Astrocyte (in vitro differentiated cells and primary cell): ENCODE results near the gene RAET1L. TPM values are rescaled to one million over a fixed set of nuclear protein-coding genes. Genes with fewer than 3 reads are reported as not detected.

ENCODE experiments used
- DNase-seq: peaks from one replicate; pipeline ENCODE4 v3.0.0-alpha.2; 2010; ENCODE audit warnings: low read depth
- FAIRE-seq: peaks from 2 replicates; lab custom pipeline; 2011; peaks lifted over from hg19 to GRCh38; lab: Jason Lieb, UNC
- H2AFZ ChIP-seq: 2 replicates; pipeline ENCODE4 v1.6.0; 2012; ENCODE audit warnings: low read depth, low read length, inconsistent platforms
- H3K27ac ChIP-seq: 2 replicates; pipeline ENCODE4 v1.5.1; 2011; ENCODE audit warnings: low read depth, low read length, inconsistent platforms
- H3K27me3 ChIP-seq: 2 replicates; pipeline ENCODE4 v1.6.0; 2011; ENCODE audit warnings: low read length, inconsistent platforms; ENCODE audit not compliant: insufficient read depth
- H3K36me3 ChIP-seq: 2 replicates; pipeline ENCODE4 v1.5.1; 2011; ENCODE audit warnings: low read length, inconsistent platforms; ENCODE audit not compliant: insufficient read depth
- H3K4me1 ChIP-seq: 2 replicates; pipeline ENCODE4 v1.5.1; 2011; ENCODE audit warnings: low read length, inconsistent platforms; ENCODE audit not compliant: insufficient read depth
- H3K4me2 ChIP-seq: 2 replicates; pipeline ENCODE4 v1.6.0; 2012; ENCODE audit warnings: low read length, inconsistent platforms
- H3K4me3 ChIP-seq: 2 replicates; pipeline ENCODE4 v1.5.1; 2011; ENCODE audit warnings: low read depth, mild to moderate bottlenecking, low read length, inconsistent platforms; ENCODE audit not compliant: insufficient read depth
- H3K79me2 ChIP-seq: 2 replicates; pipeline ENCODE4 v1.6.0; 2012; ENCODE audit warnings: mild to moderate bottlenecking, low read length, inconsistent platforms; ENCODE audit not compliant: insufficient read depth
- H3K9ac ChIP-seq: 2 replicates; pipeline ENCODE4 v1.6.0; 2012; ENCODE audit warnings: mild to moderate bottlenecking, low read length, inconsistent platforms
- H3K9me3 ChIP-seq: 2 replicates; pipeline ENCODE4 v1.5.1; 2012; ENCODE audit warnings: low read depth, mild to moderate bottlenecking, low read length, inconsistent platforms; ENCODE audit not compliant: insufficient read depth
- H4K20me1 ChIP-seq: 2 replicates; pipeline ENCODE4 v1.6.0; 2012; ENCODE audit warnings: low read length, inconsistent platforms; ENCODE audit not compliant: insufficient read depth
- H3K27ac Mint-ChIP-seq: one replicate; pipeline ENCODE4 v1.8.0; 2021; ENCODE audit warnings: mild to moderate bottlenecking, mixed read lengths; ENCODE audit not compliant: unreplicated experiment
- H3K27me3 Mint-ChIP-seq: one replicate; pipeline ENCODE4 v1.8.0; 2021; ENCODE audit warnings: low read depth, mixed read lengths; ENCODE audit not compliant: unreplicated experiment
- H3K36me3 Mint-ChIP-seq: one replicate; pipeline ENCODE4 v1.8.0; 2021; ENCODE audit warnings: low read depth, mixed read lengths; ENCODE audit not compliant: unreplicated experiment
- H3K4me1 Mint-ChIP-seq: one replicate; pipeline ENCODE4 v1.8.0; 2021; ENCODE audit warnings: low read depth, mixed read lengths; ENCODE audit not compliant: unreplicated experiment
- H3K4me3 Mint-ChIP-seq: one replicate; pipeline ENCODE4 v1.8.0; 2021; ENCODE audit warnings: mild to moderate bottlenecking, moderate library complexity, mixed read lengths; ENCODE audit not compliant: unreplicated experiment
- H3K9me3 Mint-ChIP-seq: one replicate; pipeline ENCODE4 v1.8.0; 2021; ENCODE audit warnings: mild to moderate bottlenecking, mixed read lengths; ENCODE audit not compliant: unreplicated experiment
- EZH2 ChIP-seq: IDR thresholded peaks from 2 replicates; pipeline ENCODE4 v1.6.1; 2012; ENCODE audit warnings: mild to moderate bottlenecking, low read length, inconsistent platforms; ENCODE audit not compliant: insufficient read depth
- total RNA-seq: library from RNA; stranded (reverse); gene quantifications from 2 replicates; pipeline ENCODE4 v1.2.1, GENCODE V29; 2021
- TF ChIP-seq, protein P1 (sequence below): IDR thresholded peaks from 2 replicates; pipeline ENCODE4 v1.5.1; 2011; ENCODE audit warnings: low read depth, mild to moderate bottlenecking, inconsistent platforms, low read length, moderate library complexity; ENCODE audit not compliant: insufficient read depth

RAET1L gene
- total RNA-seq, 1 donor from 2014 or later, result not detected

DNA sequence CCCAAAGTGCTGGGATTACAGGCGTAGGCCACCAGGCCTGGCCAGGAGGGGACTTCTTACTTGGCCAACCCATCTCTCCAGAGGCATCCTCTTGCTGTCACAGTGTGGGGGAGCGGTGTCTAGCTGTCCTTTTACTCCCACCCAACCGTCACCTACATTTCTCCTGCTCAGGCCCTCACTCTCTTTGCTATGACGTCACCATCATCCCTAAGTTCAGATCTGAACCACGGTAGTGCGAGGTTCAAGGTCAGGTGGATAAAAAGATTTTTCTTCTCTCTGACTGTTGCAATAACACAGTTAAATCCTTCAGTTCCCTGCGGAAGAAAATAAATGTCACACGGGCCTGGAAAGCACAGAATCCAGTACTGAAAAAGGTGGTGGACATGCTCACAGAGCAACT lies 7.3 kb upstream of the RAET1L start:
- no peak overlapping the region for H3K4me3 Mint-ChIP-seq
- Histone ChIP-seq H2AFZ (no peak overlapping the region), H4K20me1 (no peaks in the 10 kb centered on the region), H3K9ac (no peak overlapping the region), H3K36me3 (no peaks in the 10 kb centered on the region), H3K9me3 (no peaks in the 10 kb centered on the region), H3K4me2 (no peak overlapping the region), H3K27me3 (peaks cover 44% of the 10 kb centered on the region), H3K27ac (no peak overlapping the region), H3K4me1 (peaks cover 2% of the 10 kb centered on the region), H3K4me3 (no peak overlapping the region), H3K79me2 (no peaks in the 10 kb centered on the region)
- H3K36me3 Mint-ChIP-seq, result no peaks in the 10 kb centered on the region
- no peak overlapping the region for H3K27ac Mint-ChIP-seq
- peaks cover 87% of the 10 kb centered on the region for H3K27me3 Mint-ChIP-seq
- no peak for DNase-seq
- FAIRE-seq, result no peak
- H3K9me3 Mint-ChIP-seq, result peaks cover 9% of the 10 kb centered on the region
- TF ChIP-seq EZH2, result no peak
- TF ChIP-seq, protein P1, sequence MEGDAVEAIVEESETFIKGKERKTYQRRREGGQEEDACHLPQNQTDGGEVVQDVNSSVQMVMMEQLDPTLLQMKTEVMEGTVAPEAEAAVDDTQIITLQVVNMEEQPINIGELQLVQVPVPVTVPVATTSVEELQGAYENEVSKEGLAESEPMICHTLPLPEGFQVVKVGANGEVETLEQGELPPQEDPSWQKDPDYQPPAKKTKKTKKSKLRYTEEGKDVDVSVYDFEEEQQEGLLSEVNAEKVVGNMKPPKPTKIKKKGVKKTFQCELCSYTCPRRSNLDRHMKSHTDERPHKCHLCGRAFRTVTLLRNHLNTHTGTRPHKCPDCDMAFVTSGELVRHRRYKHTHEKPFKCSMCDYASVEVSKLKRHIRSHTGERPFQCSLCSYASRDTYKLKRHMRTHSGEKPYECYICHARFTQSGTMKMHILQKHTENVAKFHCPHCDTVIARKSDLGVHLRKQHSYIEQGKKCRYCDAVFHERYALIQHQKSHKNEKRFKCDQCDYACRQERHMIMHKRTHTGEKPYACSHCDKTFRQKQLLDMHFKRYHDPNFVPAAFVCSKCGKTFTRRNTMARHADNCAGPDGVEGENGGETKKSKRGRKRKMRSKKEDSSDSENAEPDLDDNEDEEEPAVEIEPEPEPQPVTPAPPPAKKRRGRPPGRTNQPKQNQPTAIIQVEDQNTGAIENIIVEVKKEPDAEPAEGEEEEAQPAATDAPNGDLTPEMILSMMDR, result no peak
- H3K4me1 Mint-ChIP-seq, result peaks cover 9% of the 10 kb centered on the region

DNA sequence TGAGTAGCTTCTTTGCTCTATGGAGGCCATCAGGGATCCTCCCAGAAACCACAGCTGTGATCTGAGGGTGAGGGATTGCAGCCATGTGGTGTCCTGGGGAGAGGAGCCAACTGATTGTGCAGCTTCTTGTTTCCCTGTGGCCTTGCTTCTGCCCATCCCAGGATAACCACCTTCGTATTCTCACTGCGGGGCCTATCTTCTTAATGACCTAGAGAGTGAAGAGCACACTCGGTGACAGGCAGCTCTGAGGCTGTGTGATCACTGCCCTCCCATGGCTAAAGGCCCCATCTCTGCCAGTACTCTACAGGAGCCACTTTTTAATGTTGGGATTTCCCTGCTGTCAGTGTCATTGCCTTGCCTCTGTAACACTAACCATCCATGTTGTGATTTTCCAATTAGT lies 5.3 kb upstream of the RAET1L start:
- Mint-ChIP-seq H3K4me1 (peaks cover 9% of the 10 kb centered on the region), H3K4me3 (no peak overlapping the region), H3K27me3 (peaks cover 81% of the 10 kb centered on the region), H3K9me3 (peaks cover 7% of the 10 kb centered on the region), H3K36me3 (peaks cover 2% of the 10 kb centered on the region), H3K27ac (no peak overlapping the region)
- H3K9ac ChIP-seq, result no peak overlapping the region
- H3K9me3 ChIP-seq, result no peaks in the 10 kb centered on the region
- H3K27ac ChIP-seq, result no peak overlapping the region
- no peak overlapping the region for H2AFZ ChIP-seq
- H3K4me1 ChIP-seq, result no peaks in the 10 kb centered on the region
- H3K79me2 ChIP-seq, result no peaks in the 10 kb centered on the region
- H3K4me3 ChIP-seq, result no peak overlapping the region
- H3K36me3 ChIP-seq, result no peaks in the 10 kb centered on the region
- FAIRE-seq, result no peak
- DNase-seq, result no peak
- H4K20me1 ChIP-seq, result no peaks in the 10 kb centered on the region
- peaks cover 33% of the 10 kb centered on the region for H3K27me3 ChIP-seq
- TF ChIP-seq, protein P1, result no peak
- TF ChIP-seq EZH2, result no peak
- no peak overlapping the region for H3K4me2 ChIP-seq

DNA sequence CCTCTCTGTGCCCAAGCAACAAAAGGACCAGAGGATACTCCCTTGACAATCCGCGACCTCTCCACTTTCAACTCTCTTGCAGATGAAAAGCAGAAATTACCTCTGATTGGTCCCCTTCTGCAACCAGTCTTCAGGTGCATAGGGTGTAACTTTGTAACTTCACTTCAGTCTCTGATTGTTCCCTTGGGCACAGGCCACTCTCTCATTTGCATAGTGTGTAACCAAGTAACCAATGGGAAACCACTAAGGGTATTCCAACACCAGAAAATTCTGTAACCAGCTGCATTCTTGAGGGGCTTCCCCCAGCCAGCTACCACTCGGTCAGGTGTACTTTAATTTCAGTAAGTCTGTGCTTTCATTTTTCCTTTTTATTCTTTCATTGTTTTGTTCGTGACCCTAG lies 4.4 kb upstream of the RAET1L start:
- DNase-seq, result no peak
- TF ChIP-seq, protein P1, result no peak
- TF ChIP-seq EZH2, result no peak
- no peak overlapping the region for H2AFZ ChIP-seq
- Mint-ChIP-seq H3K4me3 (no peak overlapping the region), H3K4me1 (peaks cover 9% of the 10 kb centered on the region), H3K36me3 (peaks cover 2% of the 10 kb centered on the region), H3K27me3 (peaks cover 77% of the 10 kb centered on the region), H3K27ac (no peak overlapping the region), H3K9me3 (peaks cover 7% of the 10 kb centered on the region)
- H3K27ac ChIP-seq, result no peak overlapping the region
- peaks cover 4% of the 10 kb centered on the region for H3K4me1 ChIP-seq
- no peaks in the 10 kb centered on the region for H4K20me1 ChIP-seq
- no peaks in the 10 kb centered on the region for H3K79me2 ChIP-seq
- no peaks in the 10 kb centered on the region for H3K36me3 ChIP-seq
- H3K9me3 ChIP-seq, result no peaks in the 10 kb centered on the region
- no peak overlapping the region for H3K4me2 ChIP-seq
- peaks cover 29% of the 10 kb centered on the region for H3K27me3 ChIP-seq
- FAIRE-seq, result no peak
- H3K4me3 ChIP-seq, result no peak overlapping the region
- no peak overlapping the region for H3K9ac ChIP-seq
